Transverse colon (tissue), 4 donors: ENCODE data around the gene BCAP29.

Experiments used
- CTCF ChIP-seq, 5 experiments: fragments of 200-600 bp in 3 of 5; fragments of 450-650 bp in 2 of 5; sonication (generic) in 3 of 5; IDR thresholded peaks; 1 replicate in 2 of 5; 2 replicates in 3 of 5; pipeline ENCODE4 v1.5.1; 2016 to 2017; ENCODE audit warnings: antibody characterized with exemption in 5 of 5, inconsistent platforms in 3 of 5, mild to moderate bottlenecking in 2 of 5, moderate library complexity in 1 of 5
- EP300 ChIP-seq: sonication (generic); formaldehyde crosslinking; IDR thresholded peaks from one replicate; pipeline ENCODE4 v1.6.1; 2017; ENCODE audit warnings: antibody characterized with exemption, low read depth
- POLR2A ChIP-seq: fragments of 450-650 bp; IDR thresholded peaks from one replicate; pipeline ENCODE4 v1.6.1; 2016; ENCODE audit warnings: antibody characterized with exemption, mild to moderate bottlenecking, moderate library complexity
- POLR2AphosphoS5 ChIP-seq, 3 donors: sonication (generic); formaldehyde crosslinking; IDR thresholded peaks; one replicate each; pipeline ENCODE4 v1.6.1; 2016; ENCODE audit warnings: antibody characterized with exemption in 3 of 3

- TF ChIP-seq POLR2A (no peak), EP300 (no peak), CTCF (IDR thresholded peaks at IDR 0.05) (no peak), POLR2AphosphoS5 (IDR thresholded peaks at IDR 0.05) (no peak)
These were observed 81.9 kb downstream of the BCAP29 start for GRCh38 chr7:107661865-107662379.
